GM18861 (cell line): ENCODE measurements around the gene SLC12A5.

ENCODE experiments used
- ATAC-seq: cut with Tn5 transposase; IDR thresholded peaks from one replicate; pipeline ENCODE4 v1.9.1; 2021; ENCODE audit not compliant: unreplicated experiment

SLC12A5 gene

GRCh38 chr20:46101957-46102356 is 72.9 kb downstream of the SLC12A5 start:
- no peak for ATAC-seq

GRCh38 chr20:46102940-46103339 is 73.9 kb downstream of the SLC12A5 start:
- ATAC-seq: no peak

- ATAC-seq: no peak
These were observed 75.2 kb downstream of the SLC12A5 start for GRCh38 chr20:46104262-46104661.

- ATAC-seq: no peak
These were observed 78.0 kb downstream of the SLC12A5 start for GRCh38 chr20:46107061-46107460.

- peak; percentile 78 for ATAC-seq
These were observed 79.4 kb downstream of the SLC12A5 start for GRCh38 chr20:46108435-46108841.

- no peak for ATAC-seq
These were observed 80.0 kb downstream of the SLC12A5 start for GRCh38 chr20:46108976-46109375.
